SH-SY5Y (cell line): ENCODE data around the gene PPA2.

Experiments used
- GATA2 ChIP-seq: IDR thresholded peaks from 2 replicates; pipeline ENCODE4 v1.6.1; 2011; ENCODE audit warnings: mild to moderate bottlenecking, low read depth, low read length
- GATA3 ChIP-seq: IDR thresholded peaks from 2 replicates; pipeline ENCODE4 v1.6.1; 2011; ENCODE audit warnings: low read depth, mild to moderate bottlenecking, low read length, moderate library complexity

- no peak for TF ChIP-seq GATA3
- no peak for TF ChIP-seq GATA2
These were observed at the start of gene PPA2 for GRCh38 chr4:105473324-105474098.
